ENCODE measurements around the gene REG1A. TPM values are rescaled to one million over a fixed set of nuclear protein-coding genes. Genes with fewer than 3 reads are reported as not detected.

REG1A gene
- total RNA-seq, 1 donor from 2014 or later = not detected

DNA sequence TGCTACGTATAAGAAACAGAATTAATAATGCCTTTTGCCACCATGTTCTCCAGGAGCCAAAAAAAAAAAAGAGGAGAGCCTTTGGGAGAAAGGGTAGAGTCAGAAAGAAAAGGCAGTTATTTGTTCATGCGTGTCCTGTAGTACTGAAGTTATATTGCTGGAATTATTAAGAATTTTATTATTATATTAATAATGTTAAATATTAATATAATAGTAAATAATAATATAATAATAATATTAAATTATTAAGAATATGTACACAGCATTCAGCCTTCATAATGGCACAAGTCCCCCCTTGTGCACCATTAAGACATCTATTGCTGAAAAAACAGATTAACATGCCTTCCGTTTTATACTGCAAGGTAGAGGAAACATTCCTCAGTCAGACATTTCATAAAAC, 8.1 kb downstream of the REG1A start:
- DNase-seq = no peak

- DNase-seq = no peak
Measured at GRCh38 chr2:79129260-79129659, 9.0 kb downstream of the REG1A start.

- DNase-seq = no peak
Measured at GRCh38 chr2:79129804-79130203, 9.5 kb downstream of the REG1A start.

DNA sequence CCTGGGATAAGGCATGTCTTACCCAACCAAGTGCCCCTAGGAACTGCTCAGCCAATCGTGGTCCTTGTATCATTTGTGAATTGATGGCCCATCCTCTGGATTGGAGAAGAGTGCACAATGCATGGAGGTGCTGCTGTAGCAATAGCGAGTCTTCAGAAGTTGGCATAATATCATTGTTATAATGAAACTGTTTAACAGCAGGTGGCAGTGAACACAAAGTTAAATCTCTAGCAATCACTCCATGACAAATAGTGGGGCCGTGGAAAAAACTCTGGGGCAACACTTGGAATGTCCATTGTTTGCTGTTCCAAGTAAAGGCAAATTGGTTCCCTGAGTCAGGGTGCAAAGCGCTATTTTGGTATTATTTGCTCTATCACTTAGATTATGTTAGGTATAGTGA, 11.4 kb downstream of the REG1A start:
- no peak for DNase-seq

DNA sequence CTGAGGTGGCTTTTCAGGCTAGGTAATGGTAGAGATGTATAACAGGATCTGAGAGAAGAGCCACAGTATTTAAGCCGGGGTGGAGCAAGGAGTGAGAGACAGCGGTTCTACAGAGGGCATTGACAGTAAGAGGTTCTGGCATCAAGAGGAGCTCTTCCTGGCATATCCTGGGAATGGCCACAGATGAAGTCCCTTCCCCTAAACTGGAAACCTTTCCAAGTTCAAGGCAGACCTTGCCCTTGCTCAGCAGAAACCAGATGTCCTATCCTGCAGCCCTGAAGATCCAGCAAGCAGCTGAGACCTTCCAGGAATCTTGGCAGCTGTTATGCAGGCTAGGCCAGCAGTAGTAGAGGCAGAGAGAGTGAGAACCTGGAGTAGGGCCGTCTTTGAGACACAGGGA, 18.1 kb downstream of the REG1A start:
- no peak for DNase-seq

DNA sequence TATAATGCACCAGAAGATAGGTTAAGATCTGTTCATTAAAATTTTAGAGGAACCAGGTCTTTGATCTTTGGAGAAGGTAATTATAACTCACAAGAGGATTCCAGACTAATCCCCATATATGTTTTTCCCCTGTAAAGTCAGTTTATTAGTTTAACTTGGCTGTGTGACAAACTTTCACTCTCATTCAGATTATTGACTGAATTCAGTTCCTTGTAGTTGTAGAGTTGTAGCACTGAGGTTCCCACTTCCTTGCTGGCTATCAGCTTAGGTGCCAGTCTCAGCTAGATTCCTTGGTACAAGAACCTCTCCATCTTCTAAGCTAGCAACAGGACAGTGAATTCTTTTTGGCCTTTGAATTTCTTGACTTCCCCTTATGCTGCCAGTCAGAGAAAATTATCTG, 19.1 kb downstream of the REG1A start:
- no peak for DNase-seq

GRCh38 chr2:79155826-79156476, 35.7 kb downstream of the REG1A start:
- DNase-seq = no peak

DNA sequence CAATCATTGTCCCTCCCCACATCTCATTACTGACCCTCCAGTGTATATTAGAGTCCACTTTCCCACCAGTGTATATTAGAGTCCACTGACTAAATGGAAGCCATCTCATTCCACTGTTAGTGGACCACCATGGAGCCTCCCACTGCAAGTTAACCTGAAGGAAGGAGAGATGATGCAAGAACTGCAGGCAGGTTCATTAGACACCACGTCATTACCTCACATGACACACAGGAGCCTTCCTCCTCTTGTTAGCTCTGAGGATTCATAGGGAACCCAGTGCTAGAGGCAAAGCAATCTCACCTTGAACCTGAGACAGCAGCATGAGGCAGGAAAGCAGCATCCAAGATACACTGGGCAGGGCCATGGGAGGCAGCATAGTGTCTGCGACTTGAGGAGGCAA, 38.7 kb downstream of the REG1A start:
- no peak for DNase-seq

- DNase-seq = no peak
Measured at GRCh38 chr2:79159653-79160052, 39.4 kb downstream of the REG1A start, which contains the start of gene REG3A. TSS of gene REG3A (minus strand) at chr2:79159753. CDS start at chr2:79159405, 348 bp downstream.

DNA sequence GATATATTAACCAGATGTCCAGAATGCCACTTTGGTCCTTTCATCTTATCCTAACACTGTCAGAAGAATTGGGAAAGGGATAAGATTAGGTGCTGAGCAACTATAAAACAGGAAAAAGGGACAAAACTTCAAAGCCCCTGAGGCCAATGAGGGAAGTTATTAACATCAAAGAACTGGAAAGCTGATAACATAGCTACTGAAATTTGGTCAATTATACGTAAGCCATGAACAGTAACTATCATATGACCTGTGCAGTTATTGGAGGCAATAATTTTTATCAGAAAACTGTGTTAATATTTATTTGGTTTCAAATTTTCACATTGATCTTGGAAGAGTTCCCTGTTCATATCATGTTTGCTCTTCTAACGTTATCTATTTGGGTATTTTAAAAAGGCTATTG, 41.8 kb downstream of the REG1A start:
- no peak for DNase-seq

- no peak for DNase-seq
Measured at GRCh38 chr2:79162801-79163200, 42.5 kb downstream of the REG1A start.

- no peak for DNase-seq
Measured at GRCh38 chr2:79171348-79171958, 51.2 kb downstream of the REG1A start.

Other genes starting within 250 kb of the REG1A start
- not detected for gene REG3G, start 94.8 kb upstream of the REG1A start, total RNA-seq
- not detected for gene REG1B, start 32.5 kb upstream of the REG1A start, total RNA-seq
- gene REG3A, start 39.3 kb downstream of the REG1A start, total RNA-seq = not detected

All from skin of body (tissue), 2 donors.